Stimulated activated naive B cell treated with anti-CD40 and anti-IgM and Interleukin-4, amounts not matched to agents 10 μg/mL and 1 μg/mL and 100 μg/mL, for 72 hours (primary cell): ENCODE measurements around the gene POTEM.
A peak's percentile ranks its signal among the peaks of the same experiment; 100 is the strongest.
"Not testable (repeated sequence)": the region's sequence is repeated elsewhere in the genome, so short reads cannot be mapped to it uniquely, and the experiment has no call there.

ENCODE experiments used
- ATAC-seq, 2 donors: fragments of 150-1000 bp; cut with Tn5 transposase; replicated peaks; 2 replicates each; pipeline ENCODE4 v1.10.0; 2021; ENCODE audit warnings: moderate library complexity in 1 of 2
- DNase-seq: peaks from one replicate; pipeline ENCODE4 v3.0.0; 2021
- H3K27ac Mint-ChIP-seq: one replicate; pipeline ENCODE4 v1.8.0; 2022; ENCODE audit warnings: mild to moderate bottlenecking, mixed read lengths
- H3K27me3 Mint-ChIP-seq, 2 donors: one replicate each; pipeline ENCODE4 v1.8.0; 2022; ENCODE audit warnings: mixed read lengths in 2 of 2
- H3K36me3 Mint-ChIP-seq, 2 donors: one replicate each; pipeline ENCODE4 v1.8.0; 2022; ENCODE audit warnings: mixed read lengths in 2 of 2, mild to moderate bottlenecking in 1 of 2
- H3K4me1 Mint-ChIP-seq, 2 donors: one replicate each; pipeline ENCODE4 v1.8.0; 2022; ENCODE audit warnings: mixed read lengths in 2 of 2, mild to moderate bottlenecking in 1 of 2
- H3K4me3 Mint-ChIP-seq, 2 donors: one replicate each; pipeline ENCODE4 v1.8.0; 2022; ENCODE audit warnings: mild to moderate bottlenecking in 2 of 2, mixed read lengths in 2 of 2, moderate library complexity in 1 of 2
- H3K9me3 Mint-ChIP-seq, 2 donors: one replicate each; pipeline ENCODE4 v1.8.0; 2022; ENCODE audit warnings: mixed read lengths in 2 of 2, mild to moderate bottlenecking in 1 of 2

Gene POTEM

GRCh38 chr14:18967134-18967533, at the start of gene POTEM:
Gene POTEM (plus strand): TSS chr14:18967434. CDS start chr14:18967486, 52 bp downstream.
- ATAC-seq, H3K27ac Mint-ChIP-seq, DNase-seq, H3K36me3 Mint-ChIP-seq, H3K9me3 Mint-ChIP-seq, H3K27me3 Mint-ChIP-seq, H3K4me1 Mint-ChIP-seq, H3K4me3 Mint-ChIP-seq: not testable (repeated sequence)

GRCh38 chr14:18918345-18918744, 48.9 kb upstream of the POTEM start:
- H3K27me3 Mint-ChIP-seq, ATAC-seq, H3K36me3 Mint-ChIP-seq, DNase-seq, H3K4me3 Mint-ChIP-seq, H3K27ac Mint-ChIP-seq, H3K9me3 Mint-ChIP-seq, H3K4me1 Mint-ChIP-seq: not testable (repeated sequence)

- H3K36me3 Mint-ChIP-seq, H3K4me1 Mint-ChIP-seq, H3K27me3 Mint-ChIP-seq, H3K9me3 Mint-ChIP-seq, H3K27ac Mint-ChIP-seq, ATAC-seq, H3K4me3 Mint-ChIP-seq, DNase-seq: not testable (repeated sequence)
Measured at GRCh38 chr14:18920052-18920451, 47.2 kb upstream of the POTEM start.

- not testable (repeated sequence) for ATAC-seq, H3K4me1 Mint-ChIP-seq, H3K4me3 Mint-ChIP-seq, H3K9me3 Mint-ChIP-seq, H3K36me3 Mint-ChIP-seq, H3K27me3 Mint-ChIP-seq, DNase-seq, H3K27ac Mint-ChIP-seq
Measured at GRCh38 chr14:18921055-18921701, 46.1 kb upstream of the POTEM start.

- not testable (repeated sequence) for H3K4me1 Mint-ChIP-seq, H3K36me3 Mint-ChIP-seq, H3K27ac Mint-ChIP-seq, H3K27me3 Mint-ChIP-seq, DNase-seq, ATAC-seq, H3K4me3 Mint-ChIP-seq, H3K9me3 Mint-ChIP-seq
Measured at GRCh38 chr14:18936848-18937247, 30.4 kb upstream of the POTEM start.

GRCh38 chr14:18938733-18939132, 28.5 kb upstream of the POTEM start:
- not testable (repeated sequence) for H3K27me3 Mint-ChIP-seq, H3K4me1 Mint-ChIP-seq, H3K36me3 Mint-ChIP-seq, H3K4me3 Mint-ChIP-seq, H3K27ac Mint-ChIP-seq, ATAC-seq, DNase-seq, H3K9me3 Mint-ChIP-seq

GRCh38 chr14:18949939-18950338, 17.3 kb upstream of the POTEM start:
- not testable (repeated sequence) for DNase-seq, ATAC-seq, H3K36me3 Mint-ChIP-seq, H3K9me3 Mint-ChIP-seq, H3K4me1 Mint-ChIP-seq, H3K4me3 Mint-ChIP-seq, H3K27ac Mint-ChIP-seq, H3K27me3 Mint-ChIP-seq

- H3K9me3 Mint-ChIP-seq, ATAC-seq, H3K4me3 Mint-ChIP-seq, H3K4me1 Mint-ChIP-seq, H3K36me3 Mint-ChIP-seq, H3K27ac Mint-ChIP-seq, DNase-seq, H3K27me3 Mint-ChIP-seq: not testable (repeated sequence)
Measured at GRCh38 chr14:18953085-18953484, 14.1 kb upstream of the POTEM start.

GRCh38 chr14:18955816-18956215, 11.4 kb upstream of the POTEM start:
- not testable (repeated sequence) for H3K4me1 Mint-ChIP-seq, H3K36me3 Mint-ChIP-seq, H3K9me3 Mint-ChIP-seq, ATAC-seq, H3K4me3 Mint-ChIP-seq, H3K27ac Mint-ChIP-seq, DNase-seq, H3K27me3 Mint-ChIP-seq

- H3K4me1 Mint-ChIP-seq, H3K36me3 Mint-ChIP-seq, H3K27ac Mint-ChIP-seq, H3K9me3 Mint-ChIP-seq, DNase-seq, H3K4me3 Mint-ChIP-seq, H3K27me3 Mint-ChIP-seq: not testable (repeated sequence)
- peak; percentile 71 to 72 for ATAC-seq
Measured at GRCh38 chr14:18961576-18961975, 5.7 kb upstream of the POTEM start.

- not testable (repeated sequence) for H3K36me3 Mint-ChIP-seq, H3K4me1 Mint-ChIP-seq, H3K27ac Mint-ChIP-seq, H3K9me3 Mint-ChIP-seq, H3K27me3 Mint-ChIP-seq, DNase-seq, H3K4me3 Mint-ChIP-seq
- ATAC-seq: peak; percentile 68 to 83
Measured at GRCh38 chr14:18962143-18962542, 5.1 kb upstream of the POTEM start.

GRCh38 chr14:18963276-18963675, 4.0 kb upstream of the POTEM start:
- not testable (repeated sequence) for H3K27me3 Mint-ChIP-seq, ATAC-seq

GRCh38 chr14:18964878-18965277, 2.4 kb upstream of the POTEM start:
- H3K27ac Mint-ChIP-seq, DNase-seq, H3K9me3 Mint-ChIP-seq: not testable (repeated sequence)

More at GRCh38 chr14:18963276-18963675, 4.0 kb upstream of the POTEM start:
- not testable (repeated sequence) for H3K27ac Mint-ChIP-seq, H3K36me3 Mint-ChIP-seq, H3K4me3 Mint-ChIP-seq, H3K9me3 Mint-ChIP-seq, H3K4me1 Mint-ChIP-seq, DNase-seq

GRCh38 chr14:19002566-19002965, 35.3 kb downstream of the POTEM start:
- not testable (repeated sequence) for H3K36me3 Mint-ChIP-seq, H3K9me3 Mint-ChIP-seq, H3K4me1 Mint-ChIP-seq, H3K27ac Mint-ChIP-seq, ATAC-seq, H3K4me3 Mint-ChIP-seq, DNase-seq, H3K27me3 Mint-ChIP-seq

More at GRCh38 chr14:18964878-18965277, 2.4 kb upstream of the POTEM start:
- not testable (repeated sequence) for H3K36me3 Mint-ChIP-seq, H3K27me3 Mint-ChIP-seq, H3K4me1 Mint-ChIP-seq, ATAC-seq, H3K4me3 Mint-ChIP-seq

- not testable (repeated sequence) for H3K4me1 Mint-ChIP-seq, DNase-seq, ATAC-seq, H3K36me3 Mint-ChIP-seq, H3K27ac Mint-ChIP-seq, H3K4me3 Mint-ChIP-seq, H3K27me3 Mint-ChIP-seq, H3K9me3 Mint-ChIP-seq
Measured at GRCh38 chr14:19006490-19006889, 39.3 kb downstream of the POTEM start.

- H3K4me3 Mint-ChIP-seq, DNase-seq, ATAC-seq, H3K36me3 Mint-ChIP-seq, H3K27ac Mint-ChIP-seq, H3K27me3 Mint-ChIP-seq, H3K9me3 Mint-ChIP-seq, H3K4me1 Mint-ChIP-seq: not testable (repeated sequence)
Measured at GRCh38 chr14:19007678-19008077, 40.4 kb downstream of the POTEM start.
